IPS-15b (cell line): ENCODE data around the gene ERC2.

Source experiments
- H3K27me3 ChIP-seq: one replicate; pipeline ENCODE4 v1.6.1; 2013; ENCODE audit warnings: low read length; ENCODE audit not compliant: control insufficient read depth, insufficient read depth
- H3K36me3 ChIP-seq: one replicate; pipeline ENCODE4 v1.6.1; 2013; ENCODE audit warnings: low read length; ENCODE audit not compliant: control insufficient read depth, insufficient read depth
- H3K4me1 ChIP-seq: one replicate; pipeline ENCODE4 v1.6.1; 2013; ENCODE audit warnings: mild to moderate bottlenecking, low read length; ENCODE audit not compliant: control insufficient read depth, insufficient read depth
- H3K4me3 ChIP-seq: one replicate; pipeline ENCODE4 v1.5.1; 2013; ENCODE audit warnings: low read depth, low read length
- H3K9ac ChIP-seq: one replicate; pipeline ENCODE4 v1.6.1; 2013; ENCODE audit warnings: low read depth, mild to moderate bottlenecking, low read length
- H3K9me3 ChIP-seq: one replicate; pipeline ENCODE4 v1.6.1; 2013; ENCODE audit warnings: mild to moderate bottlenecking, low read length; ENCODE audit not compliant: control insufficient read depth, insufficient read depth

Gene ERC2

DNA sequence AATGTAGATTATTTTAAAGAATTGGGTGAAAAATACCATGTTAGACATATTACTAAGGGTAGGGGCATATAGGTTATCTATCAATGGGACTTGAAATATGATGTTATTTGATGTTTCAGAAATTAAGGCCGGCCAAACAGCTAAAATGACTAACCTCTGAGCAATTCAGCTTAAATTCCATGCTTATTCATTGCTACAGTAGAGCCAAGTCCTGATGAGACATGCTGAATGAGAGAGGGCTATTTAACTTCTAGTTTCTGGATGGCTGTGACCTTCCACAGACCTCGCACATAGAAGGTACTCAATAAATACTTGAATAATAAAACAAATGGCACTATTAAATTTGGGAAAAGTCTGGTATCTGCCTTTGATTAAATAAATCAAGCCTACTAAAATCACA, 805.6 kb downstream of the ERC2 start:
- H3K4me3 ChIP-seq = no peak overlapping the region
- H3K27me3 ChIP-seq = no peaks in the 10 kb centered on the region
- no peak overlapping the region for H3K9ac ChIP-seq
- H3K9me3 ChIP-seq = no peaks in the 10 kb centered on the region
- no peaks in the 10 kb centered on the region for H3K36me3 ChIP-seq
- peaks cover 37% of the 10 kb centered on the region for H3K4me1 ChIP-seq

DNA sequence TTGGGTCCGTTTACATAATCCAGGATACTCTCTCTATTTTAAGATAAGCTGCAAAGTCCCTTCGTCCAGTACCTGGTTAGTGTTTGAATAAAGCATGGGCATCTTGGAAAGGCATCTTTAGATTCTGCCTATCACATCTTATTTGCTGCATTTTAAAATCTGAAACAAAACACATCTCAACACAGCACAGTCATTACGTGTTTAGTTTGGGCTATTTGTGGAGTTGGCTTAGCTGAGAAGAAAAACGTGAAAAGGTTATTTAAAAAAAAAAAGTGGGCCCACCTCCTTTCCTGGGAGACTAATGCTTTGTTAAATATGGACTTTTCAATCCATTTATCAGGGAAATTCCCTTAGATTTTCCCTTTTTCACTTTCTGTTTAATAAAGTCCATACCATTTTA, 806.7 kb downstream of the ERC2 start:
- no peak overlapping the region for H3K4me3 ChIP-seq
- H3K36me3 ChIP-seq = no peaks in the 10 kb centered on the region
- peaks cover 37% of the 10 kb centered on the region for H3K4me1 ChIP-seq
- no peaks in the 10 kb centered on the region for H3K9me3 ChIP-seq
- H3K27me3 ChIP-seq = no peaks in the 10 kb centered on the region
- H3K9ac ChIP-seq = no peak overlapping the region

DNA sequence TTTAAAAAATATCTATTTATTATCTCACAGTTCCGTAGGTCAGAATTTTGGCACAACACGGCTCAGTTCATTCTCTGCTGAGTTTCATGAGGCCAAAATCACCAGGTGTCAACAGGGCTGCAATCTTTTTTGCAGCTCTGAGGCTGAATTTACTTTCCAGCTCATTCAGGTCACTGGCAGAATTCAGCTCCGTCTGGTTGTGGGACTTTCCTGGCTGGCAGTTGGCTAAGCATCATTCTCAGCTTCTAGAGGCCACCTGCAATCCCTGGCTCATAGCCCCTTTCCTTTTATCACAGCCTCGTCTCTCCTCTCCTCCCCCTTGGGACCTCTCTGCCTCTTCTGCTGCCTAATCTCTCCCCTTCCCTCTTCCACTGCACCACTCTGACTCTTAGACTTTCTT, 807.1 kb downstream of the ERC2 start:
- Histone ChIP-seq H3K9me3 (no peaks in the 10 kb centered on the region), H3K36me3 (no peaks in the 10 kb centered on the region), H3K27me3 (no peaks in the 10 kb centered on the region), H3K4me1 (peaks cover 37% of the 10 kb centered on the region), H3K9ac (no peak overlapping the region), H3K4me3 (no peak overlapping the region)

DNA sequence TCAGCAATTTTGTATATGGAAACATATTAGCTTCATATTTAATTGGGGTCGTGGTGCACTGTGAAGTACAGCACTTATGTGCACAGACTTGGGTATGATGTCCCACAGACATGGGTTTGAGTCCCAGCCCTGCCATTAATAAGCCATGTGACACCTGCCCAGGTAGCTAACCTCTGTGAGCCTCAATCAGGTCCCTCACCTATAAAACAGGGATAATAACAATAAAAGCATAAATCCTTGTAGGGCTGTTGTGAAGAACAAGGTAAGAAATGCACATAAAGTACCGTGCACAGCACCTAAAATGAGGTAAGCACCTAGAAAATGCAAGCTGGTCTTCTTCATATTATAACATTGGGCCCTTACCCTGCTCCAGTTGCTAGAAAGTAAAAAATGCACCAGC, 807.6 kb downstream of the ERC2 start:
- Histone ChIP-seq H3K9me3 (no peaks in the 10 kb centered on the region), H3K27me3 (no peaks in the 10 kb centered on the region), H3K4me3 (no peak overlapping the region), H3K36me3 (no peaks in the 10 kb centered on the region), H3K9ac (no peak overlapping the region), H3K4me1 (peaks cover 37% of the 10 kb centered on the region)

DNA sequence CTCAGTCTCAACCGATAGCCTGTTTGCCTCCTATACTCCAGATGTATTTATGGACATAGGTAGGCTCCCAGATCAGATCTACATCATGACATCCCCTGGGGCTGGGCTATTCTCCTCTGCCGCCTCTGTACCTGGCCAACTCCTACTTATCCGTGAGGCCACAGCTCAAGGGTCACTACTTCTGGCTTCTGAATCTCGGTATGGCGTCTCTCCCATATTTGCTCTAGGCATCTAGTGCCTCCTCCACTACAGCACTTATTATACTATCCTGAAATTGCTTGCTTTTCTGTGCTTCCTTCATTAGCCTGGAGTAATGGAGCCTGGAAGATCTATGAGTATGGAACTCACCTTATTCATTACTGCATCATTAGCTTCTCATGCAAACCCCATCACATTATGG, 808.6 kb downstream of the ERC2 start:
- Histone ChIP-seq H3K4me1 (peaks cover 37% of the 10 kb centered on the region), H3K36me3 (no peaks in the 10 kb centered on the region), H3K9me3 (no peaks in the 10 kb centered on the region)

DNA sequence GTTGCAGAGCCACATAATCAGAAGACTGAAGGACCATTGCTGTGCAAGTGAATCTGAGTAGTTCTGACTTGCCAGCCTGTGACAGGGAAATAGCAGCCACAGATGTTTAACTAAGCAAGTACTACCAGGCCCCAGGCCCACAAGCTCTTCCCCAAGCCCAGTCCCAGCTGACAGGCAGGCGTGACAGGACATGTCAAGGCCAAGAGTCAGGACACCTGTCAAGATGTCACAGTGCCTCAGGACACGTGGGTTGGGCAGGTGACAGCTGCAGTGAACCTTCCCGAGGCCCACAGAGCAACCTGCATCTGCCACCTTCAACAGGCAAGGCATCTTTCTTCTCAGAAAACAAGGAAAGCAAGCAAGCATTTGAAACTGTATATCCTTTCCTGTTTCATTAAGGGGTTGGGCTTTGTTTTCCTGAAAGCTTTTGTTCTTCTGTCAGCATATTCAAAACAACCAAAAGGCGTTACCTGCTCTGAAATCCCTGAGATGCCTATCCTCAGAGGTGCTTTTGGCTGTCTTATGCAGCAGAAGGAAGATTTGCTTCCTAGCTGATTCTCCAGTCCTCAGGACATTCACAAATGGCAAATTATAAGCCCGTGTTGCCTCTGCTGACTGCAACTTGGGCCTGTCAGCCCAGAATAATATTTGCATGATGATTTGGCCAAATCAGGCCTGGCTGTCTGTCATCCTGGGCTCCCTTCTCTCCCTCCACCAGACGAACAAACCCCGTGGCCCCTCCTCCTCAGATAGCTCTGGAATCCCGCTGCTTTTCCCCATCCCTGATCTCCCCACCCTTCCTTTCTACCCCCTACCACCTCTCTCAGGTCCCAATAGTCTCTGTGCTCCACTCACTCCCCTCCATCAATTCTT, 809.3 kb downstream of the ERC2 start:
- Histone ChIP-seq H3K4me3 (peak overlapping the region; percentile 28), H3K4me1 (peaks cover 29% of the 10 kb centered on the region), H3K27me3 (no peaks in the 10 kb centered on the region), H3K9ac (no peak overlapping the region), H3K36me3 (no peaks in the 10 kb centered on the region), H3K9me3 (no peaks in the 10 kb centered on the region)

More for the DNA sequence above, 808.6 kb downstream of the ERC2 start:
- H3K4me3 ChIP-seq = no peak overlapping the region
- no peak overlapping the region for H3K9ac ChIP-seq
- no peaks in the 10 kb centered on the region for H3K27me3 ChIP-seq

DNA sequence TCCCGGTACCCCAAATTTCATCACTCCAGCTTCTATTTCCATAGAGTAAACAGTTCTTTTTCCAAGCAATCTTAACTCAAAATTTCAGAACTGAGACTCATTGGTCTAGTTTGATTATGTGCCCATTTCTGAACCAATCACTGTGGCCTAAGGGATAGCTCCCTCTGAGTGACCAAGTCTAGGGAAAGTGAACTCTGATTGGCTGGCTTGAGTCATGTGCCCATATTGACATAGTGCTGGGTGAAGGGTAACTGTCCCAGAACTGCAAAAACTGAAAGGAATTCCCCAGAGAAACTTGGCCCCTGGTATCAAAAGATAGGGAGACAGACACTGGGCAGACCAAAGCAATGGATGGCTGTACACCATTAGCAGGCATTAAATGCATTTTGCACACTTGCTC, 810.0 kb downstream of the ERC2 start:
- no peaks in the 10 kb centered on the region for H3K36me3 ChIP-seq
- H3K27me3 ChIP-seq = no peaks in the 10 kb centered on the region
- no peak overlapping the region for H3K4me3 ChIP-seq
- peaks cover 25% of the 10 kb centered on the region for H3K4me1 ChIP-seq
- no peak overlapping the region for H3K9ac ChIP-seq
- H3K9me3 ChIP-seq = no peaks in the 10 kb centered on the region

DNA sequence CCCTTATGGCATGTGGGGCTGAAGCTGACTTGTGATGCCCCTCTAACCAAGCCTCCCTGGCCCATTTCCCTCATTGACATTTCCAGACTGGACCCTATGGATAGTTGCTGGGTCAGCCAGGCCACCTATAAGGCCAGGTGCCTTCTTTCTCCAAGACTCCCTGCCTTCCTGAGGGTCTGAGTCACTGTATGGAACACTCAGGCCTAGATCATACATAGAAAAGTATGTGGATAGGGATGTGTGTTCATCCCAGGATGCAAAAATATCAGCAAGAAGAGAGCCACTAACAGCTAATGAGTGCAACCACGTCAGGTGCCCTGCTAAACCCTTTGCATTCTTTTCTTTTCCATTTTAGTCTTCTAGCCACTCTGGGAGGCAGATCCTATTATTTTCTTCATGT, 812.7 kb downstream of the ERC2 start:
- H3K27me3 ChIP-seq = no peaks in the 10 kb centered on the region
- H3K36me3 ChIP-seq = no peaks in the 10 kb centered on the region
- no peak overlapping the region for H3K4me3 ChIP-seq
- no peak overlapping the region for H3K9ac ChIP-seq
- H3K4me1 ChIP-seq = peaks cover 16% of the 10 kb centered on the region
- H3K9me3 ChIP-seq = no peaks in the 10 kb centered on the region

DNA sequence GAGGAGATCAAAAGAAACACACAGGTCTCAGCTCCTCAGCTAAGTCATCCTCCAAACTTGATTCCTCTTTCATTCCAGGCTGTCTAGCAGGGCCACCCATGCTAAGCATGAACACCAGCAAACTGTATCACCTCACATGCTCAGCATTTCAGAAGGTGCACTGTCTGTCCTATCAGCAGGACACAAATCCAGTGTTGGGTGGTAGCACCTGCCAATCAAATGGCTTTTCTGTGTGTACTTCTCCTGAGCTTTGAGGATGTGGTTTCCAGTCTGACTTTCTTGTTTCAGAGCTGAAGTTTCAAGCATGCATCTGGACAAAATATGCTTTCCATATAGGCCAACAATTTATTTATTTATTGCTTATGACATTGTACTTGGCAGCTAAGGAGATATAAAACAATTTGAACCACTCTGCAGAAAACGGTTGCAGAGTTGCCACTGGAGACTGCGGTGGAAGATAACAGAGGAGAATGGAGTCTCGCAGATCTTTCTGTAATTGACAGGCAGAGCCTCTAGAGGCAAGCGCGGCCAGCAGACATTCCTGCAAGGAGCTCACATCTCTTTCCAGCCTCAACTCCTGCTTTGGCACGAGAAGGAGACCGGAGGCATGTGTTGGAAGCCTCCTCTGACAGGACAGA, 814.0 kb downstream of the ERC2 start:
- no peak overlapping the region for H3K4me3 ChIP-seq
- H3K9ac ChIP-seq = no peak overlapping the region
- peaks cover 14% of the 10 kb centered on the region for H3K4me1 ChIP-seq
- no peaks in the 10 kb centered on the region for H3K9me3 ChIP-seq
- H3K27me3 ChIP-seq = no peaks in the 10 kb centered on the region
- H3K36me3 ChIP-seq = no peaks in the 10 kb centered on the region

DNA sequence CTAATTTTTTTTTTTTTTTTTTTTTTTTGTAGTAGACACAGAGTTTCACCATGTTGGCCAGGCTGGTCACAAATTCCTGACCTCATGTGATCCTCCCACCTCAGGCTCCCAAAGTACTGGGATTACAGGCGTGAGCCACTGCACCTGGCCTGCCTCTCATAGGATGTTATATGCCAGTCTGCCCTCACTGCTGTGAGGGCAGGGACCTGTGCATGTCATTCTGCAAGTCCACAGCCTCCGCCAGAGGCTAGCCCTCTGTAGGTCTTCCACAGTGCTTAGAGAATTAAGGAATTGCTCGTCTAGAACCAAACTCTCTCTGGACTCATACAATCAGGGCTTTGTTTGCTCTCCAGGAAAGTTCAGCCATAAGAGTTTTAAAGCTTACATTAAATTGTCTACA, 817.3 kb downstream of the ERC2 start:
- H3K4me3 ChIP-seq = no peak overlapping the region
- no peaks in the 10 kb centered on the region for H3K9me3 ChIP-seq
- no peak overlapping the region for H3K9ac ChIP-seq
- H3K4me1 ChIP-seq = peaks cover 27% of the 10 kb centered on the region
- H3K36me3 ChIP-seq = no peaks in the 10 kb centered on the region
- peaks cover 4% of the 10 kb centered on the region for H3K27me3 ChIP-seq

DNA sequence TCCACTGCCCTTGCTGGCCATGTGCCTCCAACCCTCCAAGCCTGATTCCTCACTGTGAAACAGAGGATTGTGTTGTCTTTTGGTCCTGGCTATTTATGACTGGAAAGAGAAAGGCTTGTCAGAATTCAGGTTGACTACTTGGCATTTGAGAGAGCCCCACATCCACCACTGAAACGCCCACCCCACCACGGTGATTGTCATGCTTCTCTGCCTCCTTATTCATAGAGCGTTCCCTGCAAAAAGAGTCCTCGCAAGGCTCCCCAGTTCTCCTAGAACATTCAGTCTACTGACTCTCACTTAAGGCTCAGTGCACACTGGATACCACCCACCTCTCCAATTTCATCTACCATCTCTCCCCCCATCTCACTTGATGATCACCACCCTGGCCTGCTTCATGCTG, 818.3 kb downstream of the ERC2 start:
- peaks cover 27% of the 10 kb centered on the region for H3K4me1 ChIP-seq
- H3K36me3 ChIP-seq = no peaks in the 10 kb centered on the region
- H3K9ac ChIP-seq = no peak overlapping the region
- H3K27me3 ChIP-seq = peaks cover 4% of the 10 kb centered on the region
- H3K9me3 ChIP-seq = no peaks in the 10 kb centered on the region
- no peak overlapping the region for H3K4me3 ChIP-seq

DNA sequence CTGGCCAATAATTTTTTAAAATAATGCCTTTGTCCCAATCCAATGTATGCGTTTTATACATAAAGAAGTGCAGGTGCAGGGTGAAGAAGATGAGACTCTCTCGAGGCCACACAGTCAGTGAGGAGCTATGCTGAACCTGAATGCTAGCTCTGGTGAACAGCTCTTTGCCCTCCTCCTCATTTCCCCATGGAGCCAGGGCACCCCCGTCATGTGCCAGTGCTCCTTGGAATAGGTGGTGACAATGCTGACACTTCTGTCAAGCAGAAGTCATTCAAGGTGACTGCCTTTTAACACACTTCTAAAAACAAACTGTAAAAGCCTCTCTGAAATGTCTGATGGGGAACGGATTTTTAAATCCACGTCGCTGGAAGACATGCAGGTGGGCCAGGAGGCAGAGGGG, 818.7 kb downstream of the ERC2 start:
- Histone ChIP-seq H3K36me3 (no peaks in the 10 kb centered on the region), H3K4me1 (peaks cover 27% of the 10 kb centered on the region), H3K27me3 (peaks cover 4% of the 10 kb centered on the region), H3K9me3 (no peaks in the 10 kb centered on the region), H3K4me3 (no peak overlapping the region), H3K9ac (no peak overlapping the region)
